HUES64 (cell line): ENCODE results near the gene TPK1.

Experiments used
- H3K27ac ChIP-seq: 2 replicates; pipeline ENCODE4 v1.7.0; 2013; ENCODE audit warnings: low read depth, low read length, inconsistent platforms
- H3K27me3 ChIP-seq: 2 replicates; pipeline ENCODE4 v1.6.1; 2013; ENCODE audit warnings: mild to moderate bottlenecking, low read length; ENCODE audit not compliant: insufficient read depth
- H3K36me3 ChIP-seq: 2 replicates; pipeline ENCODE4 v1.6.1; 2013; ENCODE audit warnings: mild to moderate bottlenecking, low read length; ENCODE audit not compliant: insufficient read depth
- H3K4me1 ChIP-seq: 2 replicates; pipeline ENCODE4 v1.6.1; 2013; ENCODE audit warnings: mild to moderate bottlenecking, low read length, moderate library complexity; ENCODE audit not compliant: insufficient read depth
- H3K4me3 ChIP-seq: 2 replicates; pipeline ENCODE4 v1.5.1; 2013; ENCODE audit warnings: mild to moderate bottlenecking, low read length, moderate library complexity
- H3K9ac ChIP-seq: 2 replicates; pipeline ENCODE4 v1.6.1; 2013; ENCODE audit warnings: mild to moderate bottlenecking, low read depth, low read length
- H3K9me3 ChIP-seq: 2 replicates; pipeline ENCODE4 v1.6.1; 2013; ENCODE audit warnings: low read depth, low read length; ENCODE audit not compliant: insufficient read depth
- WGBS: fragments of 150-250, 120-280 bp; methylation state at CpG from one replicate; pipeline ENCODE4 v1.1.7; 2013; ENCODE audit warnings: missing lambda C conversion rate; 5-methylcytosine and 5-hydroxymethylcytosine counted together

TPK1 gene

DNA sequence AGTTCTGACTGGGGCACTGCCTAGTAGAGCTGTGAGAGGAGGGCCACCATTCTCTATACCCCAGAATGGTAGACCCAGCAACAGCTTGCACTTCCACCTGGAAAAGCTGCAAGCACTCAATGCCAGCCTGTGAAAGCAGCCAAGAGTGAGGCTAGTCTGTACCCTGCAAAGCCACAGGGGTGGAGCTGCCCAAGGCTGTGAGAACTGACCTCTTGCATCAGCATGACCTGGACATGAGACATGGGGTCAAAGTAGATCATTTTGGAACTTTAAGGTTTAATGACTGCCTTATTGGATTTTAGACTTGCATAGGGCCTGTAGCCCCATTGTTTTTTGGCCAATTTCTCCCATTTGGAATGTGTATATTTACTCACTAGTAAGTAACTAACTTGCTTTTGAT is 206.3 kb downstream of the TPK1 start:
- Histone ChIP-seq H3K9me3 (peaks cover 8% of the 10 kb centered on the region), H3K36me3 (no peaks in the 10 kb centered on the region), H3K27ac (no peak overlapping the region), H3K27me3 (no peaks in the 10 kb centered on the region), H3K4me3 (no peak overlapping the region), H3K9ac (no peak overlapping the region), H3K4me1 (no peaks in the 10 kb centered on the region)

DNA sequence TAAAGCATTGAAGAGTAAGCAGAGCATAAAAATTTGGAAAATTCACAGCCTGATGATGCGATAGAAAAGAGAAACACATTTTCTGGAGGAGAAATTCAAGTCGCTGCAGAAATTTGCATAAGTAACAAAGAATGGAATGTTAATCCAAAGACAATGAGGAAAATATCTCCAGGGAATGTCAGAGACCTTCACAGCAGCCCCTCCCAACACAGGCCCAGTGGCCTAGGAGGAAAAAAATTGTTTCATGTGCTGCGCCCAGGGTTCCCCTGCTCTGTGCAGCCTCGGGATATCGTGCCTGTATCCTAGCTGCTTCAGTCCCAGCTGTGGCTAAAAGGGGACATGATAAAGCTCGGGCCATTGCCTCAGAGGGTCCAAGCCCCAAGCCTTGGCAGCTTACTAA is 206.8 kb downstream of the TPK1 start:
- Histone ChIP-seq H3K27me3 (no peaks in the 10 kb centered on the region), H3K9ac (no peak overlapping the region), H3K4me3 (no peak overlapping the region), H3K4me1 (no peaks in the 10 kb centered on the region), H3K27ac (peak overlapping the region; percentile 40; the same call in 1 of the 2 replicates), H3K9me3 (peaks cover 8% of the 10 kb centered on the region), H3K36me3 (no peaks in the 10 kb centered on the region)
- 82% methylated on average over 6 of the region's 6 CpGs for WGBS

DNA sequence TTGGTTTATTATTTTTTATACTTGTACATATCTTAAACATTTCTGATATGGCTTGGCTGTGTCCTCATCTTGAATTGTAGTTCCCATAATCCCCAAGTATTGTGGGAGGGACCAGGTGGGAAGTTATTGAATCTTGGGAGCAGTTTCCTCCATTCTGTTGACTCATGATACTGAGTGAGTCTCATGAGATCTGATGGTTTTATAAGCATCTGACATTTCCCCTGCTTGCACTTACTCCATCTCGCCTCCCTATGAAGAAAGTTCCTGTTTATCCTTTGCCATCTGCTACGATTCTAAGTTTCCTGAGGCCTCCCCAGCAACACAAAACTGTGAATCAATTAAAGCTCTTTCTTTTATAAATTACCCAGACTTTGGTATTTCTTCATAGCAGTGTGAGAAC is 207.7 kb downstream of the TPK1 start:
- Histone ChIP-seq H3K9ac (no peak overlapping the region), H3K27ac (peak overlapping the region; percentile 40; the same call in 1 of the 2 replicates), H3K27me3 (no peaks in the 10 kb centered on the region), H3K4me3 (no peak overlapping the region), H3K4me1 (no peaks in the 10 kb centered on the region), H3K9me3 (peaks cover 8% of the 10 kb centered on the region), H3K36me3 (no peaks in the 10 kb centered on the region)
- 90% methylated on average over 2 of the region's 2 CpGs for WGBS

DNA sequence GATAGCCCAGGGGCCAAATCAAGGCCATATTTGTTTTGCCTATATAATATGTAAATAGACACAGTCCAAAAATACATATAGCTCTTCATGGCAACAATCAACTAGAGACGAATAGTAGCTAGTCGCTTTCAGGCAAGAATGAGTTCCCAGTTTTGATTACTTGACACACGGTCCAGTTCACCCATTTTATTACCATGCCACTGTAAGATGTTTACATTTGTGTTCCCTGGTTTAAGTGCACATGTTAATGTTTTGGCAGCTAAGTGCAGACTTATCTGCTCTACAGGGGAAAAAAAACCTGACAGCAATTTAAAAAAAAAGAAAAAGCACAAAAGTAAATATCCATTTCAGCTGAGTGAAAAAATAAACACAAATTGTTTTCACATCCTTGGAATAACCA is 213.1 kb downstream of the TPK1 start:
- Histone ChIP-seq H3K9me3 (no peaks in the 10 kb centered on the region), H3K4me3 (no peak overlapping the region), H3K36me3 (no peaks in the 10 kb centered on the region), H3K27me3 (no peaks in the 10 kb centered on the region), H3K4me1 (no peaks in the 10 kb centered on the region), H3K9ac (no peak overlapping the region), H3K27ac (no peak overlapping the region)
- WGBS: 91% methylated on average over 3 of the region's 3 CpGs

DNA sequence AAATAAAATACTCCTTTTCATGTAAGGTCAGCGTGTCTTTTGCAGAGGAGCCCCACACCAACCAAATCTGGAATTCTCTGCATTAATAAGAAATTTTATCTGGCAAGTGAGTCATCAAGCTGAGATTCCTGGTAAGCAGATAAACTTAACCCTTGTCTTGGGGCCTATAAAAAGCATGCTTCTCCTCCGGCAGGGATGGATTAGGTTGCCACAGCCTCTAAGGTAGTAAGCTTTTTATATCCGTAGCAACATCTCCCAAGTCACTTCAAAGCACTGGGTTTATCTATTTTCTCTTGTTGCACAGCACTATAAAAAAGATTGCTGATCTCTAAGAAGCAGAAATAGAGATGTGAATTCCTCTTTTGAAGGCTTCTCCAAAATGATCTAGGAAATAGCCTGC is 229.6 kb downstream of the TPK1 start:
- Histone ChIP-seq H3K27me3 (no peaks in the 10 kb centered on the region), H3K4me3 (no peak overlapping the region), H3K9me3 (no peaks in the 10 kb centered on the region), H3K4me1 (no peaks in the 10 kb centered on the region), H3K36me3 (no peaks in the 10 kb centered on the region), H3K9ac (no peak overlapping the region), H3K27ac (no peak overlapping the region)
- 88% methylated on average over 3 of the region's 3 CpGs for WGBS

DNA sequence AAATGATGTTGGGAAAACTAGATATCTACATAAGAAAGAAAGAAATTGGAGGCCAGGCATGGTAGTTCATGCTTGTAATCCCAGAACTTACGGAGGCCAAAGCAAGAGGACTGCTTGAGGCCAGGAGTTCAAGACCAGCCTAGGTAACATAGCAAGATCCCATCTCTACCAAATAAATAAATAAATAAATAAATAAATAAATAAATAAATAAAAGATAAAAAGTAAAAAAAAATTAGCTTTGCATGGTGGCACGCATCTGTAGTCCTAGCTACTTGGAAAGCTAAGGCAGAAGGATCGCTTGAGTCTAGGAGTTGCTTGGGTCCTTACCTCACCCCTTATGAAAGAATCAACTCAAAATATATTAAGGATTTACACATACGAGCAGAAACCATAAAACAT is 238.9 kb downstream of the TPK1 start:
- Histone ChIP-seq H3K27me3 (no peaks in the 10 kb centered on the region), H3K4me1 (no peaks in the 10 kb centered on the region), H3K4me3 (no peak overlapping the region), H3K9ac (no peak overlapping the region), H3K36me3 (no peaks in the 10 kb centered on the region), H3K27ac (no peak overlapping the region), H3K9me3 (peaks cover 6% of the 10 kb centered on the region; the same call in 1 of the 2 replicates)
- 99% methylated on average over 4 of the region's 4 CpGs for WGBS

DNA sequence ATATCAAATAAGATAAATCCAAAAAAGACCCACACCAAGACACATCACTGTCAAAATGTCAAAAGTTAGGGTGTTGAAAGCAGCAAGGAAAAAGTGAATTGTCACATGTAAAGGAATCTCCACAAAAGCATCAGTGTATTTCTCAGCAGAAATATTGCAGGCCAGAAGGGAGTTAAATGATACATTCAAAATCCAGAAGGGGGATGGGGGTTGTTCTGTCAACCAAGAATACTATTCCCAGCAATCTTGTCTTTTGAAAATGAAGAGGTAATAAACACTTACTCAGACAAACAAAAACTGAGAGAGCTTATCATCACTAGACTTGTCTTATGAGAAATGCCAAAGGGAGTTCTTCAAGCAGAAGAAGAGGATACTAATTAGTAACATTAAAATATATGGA is 241.3 kb downstream of the TPK1 start:
- H3K27ac ChIP-seq: no peak overlapping the region
- H3K4me1 ChIP-seq: no peaks in the 10 kb centered on the region
- H3K9me3 ChIP-seq: peaks cover 6% of the 10 kb centered on the region; the same call in 1 of the 2 replicates
- no peak overlapping the region for H3K4me3 ChIP-seq
- no peaks in the 10 kb centered on the region for H3K36me3 ChIP-seq
- no peak overlapping the region for H3K9ac ChIP-seq
- no peaks in the 10 kb centered on the region for H3K27me3 ChIP-seq

DNA sequence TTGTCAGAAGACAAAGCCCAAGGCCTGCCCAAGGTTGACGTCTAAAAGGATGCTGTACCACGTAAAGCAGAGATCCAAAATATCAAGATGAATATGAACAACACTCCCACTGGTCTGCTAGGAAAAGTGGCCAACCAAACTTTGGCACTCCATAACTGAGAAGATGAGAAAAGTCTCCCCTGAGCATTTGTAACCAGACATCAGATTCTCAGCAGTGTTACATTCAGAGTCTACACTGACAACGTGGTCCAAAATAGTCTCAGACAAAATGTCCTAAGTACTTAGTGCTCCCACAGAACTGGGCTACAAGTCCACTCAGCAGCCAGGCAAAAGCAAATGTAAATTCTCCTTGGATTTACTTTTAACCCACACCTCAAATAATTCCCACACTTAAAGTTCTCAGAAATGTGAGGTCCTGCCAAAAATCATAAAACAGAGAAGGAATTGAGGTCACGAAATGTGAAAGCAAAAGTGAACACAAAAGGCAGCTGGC is 247.2 kb downstream of the TPK1 start:
- no peaks in the 10 kb centered on the region for H3K4me1 ChIP-seq
- H3K36me3 ChIP-seq: no peaks in the 10 kb centered on the region
- no peaks in the 10 kb centered on the region for H3K27me3 ChIP-seq
- H3K4me3 ChIP-seq: no peak overlapping the region
- no peaks in the 10 kb centered on the region for H3K9me3 ChIP-seq
- 94% methylated on average over 4 of the region's 4 CpGs for WGBS
- no peak overlapping the region for H3K27ac ChIP-seq
- no peak overlapping the region for H3K9ac ChIP-seq

DNA sequence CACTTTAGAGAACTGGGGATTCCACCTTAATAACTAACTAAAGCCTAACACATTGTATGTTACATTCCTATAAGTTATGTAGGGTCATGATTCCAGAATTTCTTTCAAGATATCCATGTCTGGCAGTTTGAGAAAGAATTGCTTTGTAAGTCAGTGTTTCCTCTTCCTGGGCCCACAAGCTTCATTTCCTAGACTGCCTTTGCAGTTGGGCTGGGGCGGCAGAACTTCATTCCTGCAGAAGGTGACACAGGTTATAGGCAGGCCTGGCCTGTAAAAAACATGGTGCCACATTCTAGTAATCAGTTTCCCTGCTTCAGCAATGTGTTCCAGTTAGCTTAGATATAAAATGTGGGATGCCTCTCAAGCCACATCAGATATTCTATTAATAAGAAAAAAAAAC is 248.2 kb downstream of the TPK1 start:
- Histone ChIP-seq H3K27ac (no peak overlapping the region), H3K4me3 (no peak overlapping the region), H3K4me1 (no peaks in the 10 kb centered on the region), H3K36me3 (no peaks in the 10 kb centered on the region), H3K27me3 (no peaks in the 10 kb centered on the region), H3K9ac (no peak overlapping the region), H3K9me3 (no peaks in the 10 kb centered on the region)
- 85% methylated on average over 1 of the region's 1 CpG for WGBS

DNA sequence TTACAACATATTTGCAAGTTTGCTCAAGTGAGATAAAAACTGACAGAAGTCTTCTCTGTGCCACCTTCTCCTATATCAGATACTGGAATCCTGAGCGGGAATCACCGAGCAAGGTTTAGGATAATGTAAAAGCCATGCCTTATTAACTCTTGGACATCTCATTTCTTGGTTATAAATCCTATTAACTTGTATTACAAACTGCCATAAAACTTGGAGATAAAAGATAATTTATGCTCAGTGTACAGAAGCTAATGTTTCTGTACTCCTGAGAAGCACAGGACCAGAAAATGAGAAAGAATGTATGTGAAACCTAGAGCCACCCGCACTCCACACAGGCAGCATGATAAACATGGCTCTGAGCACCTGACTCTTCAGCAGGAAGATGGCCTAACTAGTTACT is 251.1 kb downstream of the TPK1 start:
- Histone ChIP-seq H3K27me3 (no peaks in the 10 kb centered on the region), H3K27ac (no peak overlapping the region), H3K36me3 (no peaks in the 10 kb centered on the region), H3K4me3 (no peak overlapping the region), H3K4me1 (no peaks in the 10 kb centered on the region), H3K9ac (no peak overlapping the region), H3K9me3 (no peaks in the 10 kb centered on the region)
- 100% methylated on average over 3 of the region's 3 CpGs for WGBS

DNA sequence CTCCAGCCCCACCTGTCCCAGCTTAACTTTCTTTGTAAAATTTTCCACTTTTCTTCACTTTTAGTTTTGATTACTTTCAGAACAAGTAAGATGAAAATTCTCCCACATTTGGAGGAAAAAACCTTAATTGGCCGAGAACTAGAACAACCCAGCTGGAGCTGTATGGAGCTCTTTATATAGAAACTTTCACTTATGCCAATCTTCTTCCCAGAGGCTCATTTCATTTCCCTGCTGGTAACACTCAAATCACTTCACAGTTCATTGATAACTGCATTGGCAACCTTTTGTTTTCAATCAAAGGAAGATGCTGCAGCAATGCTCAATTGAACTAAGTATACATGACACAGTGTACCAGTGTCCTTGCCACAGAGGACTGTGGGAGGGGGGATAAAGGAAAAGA is 256.2 kb downstream of the TPK1 start:
- 97% methylated on average over 1 of the region's 1 CpG for WGBS
- Histone ChIP-seq H3K36me3 (no peaks in the 10 kb centered on the region), H3K4me1 (peaks cover 6% of the 10 kb centered on the region; the same call in 1 of the 2 replicates), H3K9me3 (no peaks in the 10 kb centered on the region), H3K9ac (no peak overlapping the region), H3K27ac (no peak overlapping the region), H3K27me3 (no peaks in the 10 kb centered on the region), H3K4me3 (no peak overlapping the region)

DNA sequence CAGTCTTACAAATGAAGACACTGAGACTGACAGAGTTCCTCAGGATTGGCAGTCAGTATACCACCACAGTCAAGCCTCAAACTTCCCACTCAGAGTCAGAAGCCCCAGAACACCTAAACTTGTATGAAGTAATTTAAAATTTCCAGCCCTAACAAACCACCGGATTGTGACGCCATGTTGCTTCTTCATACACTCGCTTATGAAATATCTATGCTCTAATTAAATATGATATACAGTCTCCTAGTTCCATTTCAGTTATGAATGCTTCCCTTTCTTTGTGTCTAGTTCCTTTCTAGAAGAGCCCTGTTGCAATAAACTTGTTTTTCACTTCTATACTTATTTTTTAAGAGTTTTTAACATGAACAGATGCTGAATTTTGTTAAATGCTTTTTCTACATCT is 260.4 kb downstream of the TPK1 start:
- Histone ChIP-seq H3K9me3 (no peaks in the 10 kb centered on the region), H3K27me3 (no peaks in the 10 kb centered on the region), H3K9ac (no peak overlapping the region), H3K36me3 (no peaks in the 10 kb centered on the region), H3K27ac (no peak overlapping the region), H3K4me1 (peaks cover 6% of the 10 kb centered on the region; the same call in 1 of the 2 replicates), H3K4me3 (no peak overlapping the region)
- 96% methylated on average over 3 of the region's 3 CpGs for WGBS
